HEK293 (cell line): ENCODE results near the gene CHN2.

Experiments used
- CTCF ChIA-PET: fragments of 350-600 bp; formaldehyde crosslinking; extraction: SDS; loops from one replicate; lab custom pipeline; 2021; ENCODE audit warnings: antibody characterized with exemption; lab: Yijun Ruan, JAX
- POLR2A ChIA-PET: fragments of 300-600 bp; formaldehyde crosslinking; extraction: SDS; loops from one replicate; lab custom pipeline; 2020; ENCODE audit warnings: antibody characterized with exemption, inconsistent platforms; lab: Yijun Ruan, JAX
- H3K27ac ChIP-seq: fragments of 200-500 bp; sonication (Bioruptor generic); 2 replicates; pipeline ENCODE4 v1.5.1; 2014; ENCODE audit warnings: low read depth, low read length, control low read depth, inconsistent platforms; ENCODE audit errors: extremely low read depth
- H3K36me3 ChIP-seq, 2 experiments: fragments of 200-500 bp in 1 of 2; sonication (Bioruptor generic) in 1 of 2; 1 replicate in 1 of 2; 2 replicates in 1 of 2; pipeline ENCODE4 v1.5.1; 2014 to 2017; ENCODE audit warnings: inconsistent platforms in 2 of 2, low read length in 2 of 2; ENCODE audit not compliant: control insufficient read depth in 2 of 2, insufficient read depth in 1 of 2
- H3K4me1 ChIP-seq: fragments of 200-500 bp; sonication (Bioruptor generic); 2 replicates; pipeline ENCODE4 v1.5.1; 2014; ENCODE audit warnings: mild to moderate bottlenecking, low read length, inconsistent platforms; ENCODE audit not compliant: control insufficient read depth, insufficient read depth
- H3K4me3 ChIP-seq: 2 replicates; pipeline ENCODE4 v1.5.1; 2011; ENCODE audit warnings: low read depth, mild to moderate bottlenecking, control low read depth, low read length, moderate library complexity
- H3K9me3 ChIP-seq: fragments of 200-500 bp; sonication (Bioruptor generic); 2 replicates; pipeline ENCODE4 v1.5.1; 2014; ENCODE audit warnings: low read depth, low read length, inconsistent platforms; ENCODE audit not compliant: control insufficient read depth, insufficient read depth
- CTCF ChIP-seq: fragments of 450-650 bp; formaldehyde crosslinking; IDR thresholded peaks from 2 replicates; pipeline ENCODE4 v1.5.1; 2016; ENCODE audit warnings: missing biosample characterization, missing genetic modification characterization
- TRIM28 ChIP-seq: IDR thresholded peaks from 2 replicates; pipeline ENCODE4 v1.6.1; 2011; ENCODE audit warnings: low read length, control low read depth, borderline replicate concordance
- ZFHX2 ChIP-seq: fragments of 450-650 bp; formaldehyde crosslinking; conservative IDR thresholded peaks from 2 replicates; pipeline ENCODE4 v1.5.1; 2016; ENCODE audit warnings: missing biosample characterization, missing genetic modification characterization
- ZNF157 ChIP-seq: fragments of 450-650 bp; formaldehyde crosslinking; IDR thresholded peaks from 2 replicates; pipeline ENCODE4 v1.5.1; 2016; ENCODE audit warnings: missing biosample characterization, missing genetic modification characterization
- ZNF19 ChIP-seq: fragments of 450-650 bp; formaldehyde crosslinking; IDR thresholded peaks from 2 replicates; pipeline ENCODE4; 2016; ENCODE audit warnings: missing biosample characterization, missing genetic modification characterization, low read depth
- ZNF501 ChIP-seq: fragments of 450-650 bp; formaldehyde crosslinking; IDR thresholded peaks from 2 replicates; pipeline ENCODE4 v1.5.1; 2016; ENCODE audit warnings: missing biosample characterization, missing genetic modification characterization
- ZNF521 ChIP-seq: fragments of 450-650 bp; formaldehyde crosslinking; IDR thresholded peaks from 2 replicates; pipeline ENCODE4 v1.5.1; 2017; ENCODE audit warnings: missing biosample characterization, mild to moderate bottlenecking, missing genetic modification characterization
- ZNF529 ChIP-seq: fragments of 450-650 bp; formaldehyde crosslinking; IDR thresholded peaks from 2 replicates; pipeline ENCODE4 v1.5.1; 2017; ENCODE audit warnings: missing genetic modification characterization, missing biosample characterization; ENCODE audit not compliant: insufficient replicate concordance
- ZNF585B ChIP-seq: fragments of 450-650 bp; formaldehyde crosslinking; IDR thresholded peaks from 2 replicates; pipeline ENCODE4 v1.5.1; 2016; ENCODE audit warnings: missing biosample characterization, missing genetic modification characterization
- ZNF621 ChIP-seq: fragments of 450-650 bp; formaldehyde crosslinking; IDR thresholded peaks from 2 replicates; pipeline ENCODE4 v1.5.1; 2017; ENCODE audit warnings: missing biosample characterization, missing genetic modification characterization
- ZNF629 ChIP-seq: fragments of 450-650 bp; formaldehyde crosslinking; IDR thresholded peaks from 2 replicates; pipeline ENCODE4 v1.5.1; 2017; ENCODE audit warnings: missing biosample characterization, missing genetic modification characterization
- ZNF692 ChIP-seq: fragments of 450-650 bp; formaldehyde crosslinking; IDR thresholded peaks from 2 replicates; pipeline ENCODE4 v1.5.1; 2016; ENCODE audit warnings: missing biosample characterization, missing genetic modification characterization
- ZXDB ChIP-seq: fragments of 450-650 bp; formaldehyde crosslinking; IDR thresholded peaks from 2 replicates; pipeline ENCODE4 v1.5.1; 2016; ENCODE audit warnings: missing biosample characterization, missing genetic modification characterization
- TF ChIP-seq, protein P1 (sequence below): fragments of 450-650 bp; formaldehyde crosslinking; IDR thresholded peaks from 2 replicates; pipeline ENCODE4 v1.5.1; 2016; ENCODE audit warnings: missing biosample characterization, missing genetic modification characterization, borderline replicate concordance
- TF ChIP-seq, protein P2 (sequence below): fragments of 450-650 bp; formaldehyde crosslinking; IDR thresholded peaks from 2 replicates; pipeline ENCODE4 v1.5.1; 2016; ENCODE audit warnings: missing biosample characterization, missing genetic modification characterization, low read depth

The CHN2 gene

DNA sequence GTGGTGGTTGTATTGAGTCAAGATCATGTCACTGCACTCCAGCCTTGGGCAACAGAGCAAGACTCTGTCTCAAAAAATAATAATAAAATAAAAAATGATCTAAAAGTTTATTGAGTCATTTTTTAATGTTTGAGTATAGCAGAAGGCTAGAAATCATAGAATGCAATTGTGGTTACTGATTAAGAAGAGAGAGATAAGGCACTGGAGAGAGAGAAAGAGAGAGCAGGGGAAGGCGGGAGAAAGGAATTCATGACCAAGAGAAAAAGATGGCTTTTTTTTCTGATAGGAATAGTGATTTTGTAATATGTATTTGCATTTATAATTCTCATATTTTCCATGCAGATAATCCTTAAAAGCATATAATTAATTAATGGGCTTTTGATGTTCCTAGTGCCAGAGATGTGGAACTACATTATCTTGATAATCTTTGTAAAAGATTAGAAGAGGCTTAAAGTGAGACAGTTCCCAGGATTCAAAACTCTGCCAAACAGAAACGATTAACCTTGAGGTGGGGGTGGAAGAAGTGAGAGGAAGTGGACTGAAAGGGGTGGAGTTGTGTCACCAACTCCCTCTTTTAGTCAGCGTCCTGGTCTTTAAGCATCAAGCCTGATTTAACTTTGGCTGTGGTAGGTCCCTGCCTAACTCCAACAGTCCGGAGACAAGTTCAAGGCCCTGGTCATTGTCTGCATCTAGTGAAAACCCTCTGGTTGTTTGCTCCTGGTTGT lies 76.2 kb downstream of the CHN2 start:
- TF ChIP-seq ZNF585B (tag by site-specific recombination) (no peak), TRIM28 (no peak), ZNF629 (tag by site-specific recombination) (no peak), ZNF692 (tag by site-specific recombination) (no peak), ZNF621 (tag by site-specific recombination) (no peak), ZNF521 (no peak), ZFHX2 (tag by site-specific recombination) (no peak), ZNF19 (no peak), ZNF157 (tag by site-specific recombination) (no peak), CTCF (tag by site-specific recombination) (no peak), ZXDB (no peak)
- TF ChIP-seq, protein P1, sequence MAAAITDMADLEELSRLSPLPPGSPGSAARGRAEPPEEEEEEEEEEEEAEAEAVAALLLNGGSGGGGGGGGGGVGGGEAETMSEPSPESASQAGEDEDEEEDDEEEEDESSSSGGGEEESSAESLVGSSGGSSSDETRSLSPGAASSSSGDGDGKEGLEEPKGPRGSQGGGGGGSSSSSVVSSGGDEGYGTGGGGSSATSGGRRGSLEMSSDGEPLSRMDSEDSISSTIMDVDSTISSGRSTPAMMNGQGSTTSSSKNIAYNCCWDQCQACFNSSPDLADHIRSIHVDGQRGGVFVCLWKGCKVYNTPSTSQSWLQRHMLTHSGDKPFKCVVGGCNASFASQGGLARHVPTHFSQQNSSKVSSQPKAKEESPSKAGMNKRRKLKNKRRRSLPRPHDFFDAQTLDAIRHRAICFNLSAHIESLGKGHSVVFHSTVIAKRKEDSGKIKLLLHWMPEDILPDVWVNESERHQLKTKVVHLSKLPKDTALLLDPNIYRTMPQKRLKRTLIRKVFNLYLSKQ (tag by site-specific recombination): no peak
- TF ChIP-seq, protein P2, sequence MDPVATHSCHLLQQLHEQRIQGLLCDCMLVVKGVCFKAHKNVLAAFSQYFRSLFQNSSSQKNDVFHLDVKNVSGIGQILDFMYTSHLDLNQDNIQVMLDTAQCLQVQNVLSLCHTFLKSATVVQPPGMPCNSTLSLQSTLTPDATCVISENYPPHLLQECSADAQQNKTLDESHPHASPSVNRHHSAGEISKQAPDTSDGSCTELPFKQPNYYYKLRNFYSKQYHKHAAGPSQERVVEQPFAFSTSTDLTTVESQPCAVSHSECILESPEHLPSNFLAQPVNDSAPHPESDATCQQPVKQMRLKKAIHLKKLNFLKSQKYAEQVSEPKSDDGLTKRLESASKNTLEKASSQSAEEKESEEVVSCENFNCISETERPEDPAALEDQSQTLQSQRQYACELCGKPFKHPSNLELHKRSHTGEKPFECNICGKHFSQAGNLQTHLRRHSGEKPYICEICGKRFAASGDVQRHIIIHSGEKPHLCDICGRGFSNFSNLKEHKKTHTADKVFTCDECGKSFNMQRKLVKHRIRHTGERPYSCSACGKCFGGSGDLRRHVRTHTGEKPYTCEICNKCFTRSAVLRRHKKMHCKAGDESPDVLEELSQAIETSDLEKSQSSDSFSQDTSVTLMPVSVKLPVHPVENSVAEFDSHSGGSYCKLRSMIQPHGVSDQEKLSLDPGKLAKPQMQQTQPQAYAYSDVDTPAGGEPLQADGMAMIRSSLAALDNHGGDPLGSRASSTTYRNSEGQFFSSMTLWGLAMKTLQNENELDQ (tag by site-specific recombination): no peak
- TF ChIP-seq, all 188 proteins: peak for 0
- Histone ChIP-seq H3K4me1 (peaks cover 6% of the 10 kb centered on the region; the same call in 1 of the 2 replicates), H3K36me3 (no peaks in the 10 kb centered on the region), H3K27ac (no peak overlapping the region), H3K4me3 (no peak overlapping the region), H3K9me3 (no peaks in the 10 kb centered on the region)
- CTCF ChIA-PET: interaction anchor here (0.7 kb wide), 1 partner anchor 17 kb away, joined by 3 read pairs; no protein-coding TSS in a partner anchor
- POLR2A ChIA-PET: no interaction called here

DNA sequence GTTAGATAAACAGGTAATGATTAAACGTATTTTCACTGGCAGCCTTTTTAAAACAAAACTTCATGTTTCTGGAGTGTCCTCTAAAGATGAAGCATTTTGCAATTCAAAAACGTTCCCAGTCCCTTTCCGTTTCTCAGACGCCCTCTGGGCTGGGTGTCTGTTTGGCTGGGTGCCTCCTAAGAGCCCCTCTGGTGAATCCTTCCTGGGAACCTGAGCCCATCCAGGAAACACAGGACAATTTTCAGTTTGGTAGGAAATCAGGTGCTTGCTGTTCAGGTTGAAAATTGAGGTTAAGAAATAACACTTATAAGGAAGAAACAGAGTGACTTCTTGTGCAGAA lies 76.7 kb downstream of the CHN2 start:
- peaks cover 6% of the 10 kb centered on the region; the same call in 1 of the 2 replicates for H3K4me1 ChIP-seq
- no peak overlapping the region for H3K4me3 ChIP-seq
- H3K9me3 ChIP-seq: no peaks in the 10 kb centered on the region
- TF ChIP-seq ZNF529: no peak
- TF ChIP-seq ZNF501 (tag by site-specific recombination): no peak
- POLR2A ChIA-PET: no interaction called here
- no peaks in the 10 kb centered on the region for H3K36me3 ChIP-seq
- CTCF ChIA-PET: interaction anchor here (0.6 kb wide), 1 partner anchor 344 kb away, joined by 3 read pairs; no protein-coding TSS in a partner anchor
- H3K27ac ChIP-seq: no peak overlapping the region
